WI38 (cell line): ENCODE measurements around the gene BRD9.

Experiments used
- H3K4me3 ChIP-seq: 2 replicates; pipeline ENCODE4 v1.5.1; 2011; ENCODE audit warnings: low read depth, mild to moderate bottlenecking, control low read depth, low read length
- TF ChIP-seq, protein P1 (sequence below): IDR thresholded peaks from 2 replicates; pipeline ENCODE4 v1.5.1; 2012; ENCODE audit warnings: low read depth, mild to moderate bottlenecking, control low read depth, low read length

Gene BRD9

DNA sequence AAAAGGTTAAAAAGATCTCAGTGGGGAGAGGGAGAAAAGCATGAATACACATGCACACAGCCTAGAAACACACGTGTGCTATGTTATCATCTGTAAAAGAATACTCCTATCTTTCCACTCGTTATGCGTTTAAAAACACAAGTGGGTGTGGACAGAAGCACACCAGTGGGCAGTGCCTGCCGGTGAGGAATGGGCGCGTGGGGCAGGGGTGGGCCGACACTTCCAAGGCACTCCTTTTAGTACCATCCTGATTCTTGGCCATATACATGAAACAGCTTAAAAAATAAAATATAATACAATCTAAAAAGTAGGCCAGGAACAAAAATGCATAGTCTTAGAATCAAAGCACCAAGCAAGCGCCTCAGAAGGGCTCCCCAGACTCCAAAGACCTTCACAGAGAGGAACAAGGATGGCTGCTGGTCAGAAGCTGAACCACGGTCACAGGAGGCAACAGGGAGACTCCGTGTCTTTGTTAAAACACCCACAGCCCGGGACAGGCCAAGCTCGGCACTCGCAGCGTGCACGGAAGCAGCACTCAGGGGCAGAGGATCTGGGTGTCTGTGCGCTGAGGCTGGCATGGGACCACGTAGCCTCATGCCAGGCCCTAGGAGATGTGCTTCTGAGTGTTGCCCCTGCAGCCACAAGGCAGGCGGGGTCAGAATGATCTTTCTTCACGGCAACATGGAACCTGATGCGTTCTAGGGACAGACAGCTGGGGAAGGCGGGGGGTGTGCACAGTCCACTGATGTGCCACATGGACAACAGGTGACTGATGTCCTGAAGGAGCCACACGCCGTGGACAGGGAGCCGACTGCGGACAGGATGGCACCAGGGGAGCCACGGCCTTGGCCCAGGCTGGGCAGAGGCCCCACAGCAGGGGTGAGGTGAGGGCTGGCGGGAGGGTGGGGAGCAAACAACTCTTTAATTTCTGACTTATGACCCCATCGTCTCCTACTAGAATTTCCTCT, 15.9 kb downstream of the BRD9 start:
- TF ChIP-seq, protein P1, sequence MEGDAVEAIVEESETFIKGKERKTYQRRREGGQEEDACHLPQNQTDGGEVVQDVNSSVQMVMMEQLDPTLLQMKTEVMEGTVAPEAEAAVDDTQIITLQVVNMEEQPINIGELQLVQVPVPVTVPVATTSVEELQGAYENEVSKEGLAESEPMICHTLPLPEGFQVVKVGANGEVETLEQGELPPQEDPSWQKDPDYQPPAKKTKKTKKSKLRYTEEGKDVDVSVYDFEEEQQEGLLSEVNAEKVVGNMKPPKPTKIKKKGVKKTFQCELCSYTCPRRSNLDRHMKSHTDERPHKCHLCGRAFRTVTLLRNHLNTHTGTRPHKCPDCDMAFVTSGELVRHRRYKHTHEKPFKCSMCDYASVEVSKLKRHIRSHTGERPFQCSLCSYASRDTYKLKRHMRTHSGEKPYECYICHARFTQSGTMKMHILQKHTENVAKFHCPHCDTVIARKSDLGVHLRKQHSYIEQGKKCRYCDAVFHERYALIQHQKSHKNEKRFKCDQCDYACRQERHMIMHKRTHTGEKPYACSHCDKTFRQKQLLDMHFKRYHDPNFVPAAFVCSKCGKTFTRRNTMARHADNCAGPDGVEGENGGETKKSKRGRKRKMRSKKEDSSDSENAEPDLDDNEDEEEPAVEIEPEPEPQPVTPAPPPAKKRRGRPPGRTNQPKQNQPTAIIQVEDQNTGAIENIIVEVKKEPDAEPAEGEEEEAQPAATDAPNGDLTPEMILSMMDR, result no peak
- no peak overlapping the region for H3K4me3 ChIP-seq

DNA sequence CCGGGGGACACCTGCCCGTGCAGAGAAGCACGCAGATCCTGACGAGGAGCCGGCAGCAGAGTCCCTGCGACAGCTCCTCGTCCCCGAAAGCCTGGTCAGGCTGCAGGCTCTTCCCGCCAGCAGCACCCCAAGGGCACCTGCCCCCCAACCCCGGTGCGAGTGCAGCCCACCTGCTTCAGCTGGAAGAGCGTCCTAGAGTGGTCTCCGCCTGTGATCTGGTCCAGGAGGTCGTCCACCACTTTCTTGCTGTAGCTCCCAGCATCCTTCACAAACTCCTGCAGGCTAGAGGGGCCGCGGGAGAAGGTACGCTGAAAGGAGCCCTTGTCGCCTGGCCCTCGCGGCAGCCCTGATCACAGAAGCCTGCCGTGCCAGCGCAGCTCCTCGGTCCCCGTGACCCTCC, 16.7 kb downstream of the BRD9 start:
- TF ChIP-seq, protein P1, result no peak
- no peak overlapping the region for H3K4me3 ChIP-seq

DNA sequence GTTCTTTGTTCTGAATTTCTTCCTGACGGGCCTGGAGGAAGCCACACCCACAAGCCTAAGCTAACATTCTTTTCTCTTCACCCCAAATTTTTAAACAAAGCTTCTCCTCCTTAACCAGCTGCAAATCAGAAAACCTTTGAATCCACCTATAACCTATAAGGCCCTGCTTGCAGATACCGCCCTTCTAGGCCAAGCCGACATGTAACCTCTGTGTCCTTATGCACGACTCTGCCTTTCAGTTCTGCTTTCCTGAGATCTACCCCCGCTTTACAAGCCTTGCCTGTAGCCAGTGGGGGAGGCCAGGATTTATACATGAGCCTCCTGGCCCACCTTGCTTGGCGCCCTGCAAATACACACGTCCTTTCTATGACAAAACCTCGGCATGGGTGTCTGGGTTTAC, 19.3 kb downstream of the BRD9 start:
- TF ChIP-seq, protein P1, result no peak
- H3K4me3 ChIP-seq, result no peak overlapping the region

DNA sequence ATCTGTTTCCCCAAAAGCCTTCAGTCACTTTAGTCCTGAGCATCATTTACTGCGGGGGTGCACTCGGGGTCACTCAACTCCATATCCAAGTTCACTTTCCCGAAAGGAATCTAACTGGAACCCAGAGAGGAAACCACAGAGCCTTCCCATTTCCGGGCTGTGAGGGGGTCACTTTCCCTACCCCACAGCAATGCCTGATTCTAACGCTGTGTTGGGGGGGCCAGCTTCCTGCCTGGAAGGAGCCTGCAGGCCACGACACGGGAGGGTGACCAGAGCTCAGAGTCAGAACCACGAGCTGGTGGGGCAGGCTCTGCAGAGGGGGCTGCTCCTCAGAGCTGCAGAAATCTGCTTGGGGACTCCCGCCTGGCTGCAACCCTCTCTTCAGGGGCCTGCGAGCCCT, 20.3 kb downstream of the BRD9 start:
- no peak overlapping the region for H3K4me3 ChIP-seq
- TF ChIP-seq, protein P1, result no peak

DNA sequence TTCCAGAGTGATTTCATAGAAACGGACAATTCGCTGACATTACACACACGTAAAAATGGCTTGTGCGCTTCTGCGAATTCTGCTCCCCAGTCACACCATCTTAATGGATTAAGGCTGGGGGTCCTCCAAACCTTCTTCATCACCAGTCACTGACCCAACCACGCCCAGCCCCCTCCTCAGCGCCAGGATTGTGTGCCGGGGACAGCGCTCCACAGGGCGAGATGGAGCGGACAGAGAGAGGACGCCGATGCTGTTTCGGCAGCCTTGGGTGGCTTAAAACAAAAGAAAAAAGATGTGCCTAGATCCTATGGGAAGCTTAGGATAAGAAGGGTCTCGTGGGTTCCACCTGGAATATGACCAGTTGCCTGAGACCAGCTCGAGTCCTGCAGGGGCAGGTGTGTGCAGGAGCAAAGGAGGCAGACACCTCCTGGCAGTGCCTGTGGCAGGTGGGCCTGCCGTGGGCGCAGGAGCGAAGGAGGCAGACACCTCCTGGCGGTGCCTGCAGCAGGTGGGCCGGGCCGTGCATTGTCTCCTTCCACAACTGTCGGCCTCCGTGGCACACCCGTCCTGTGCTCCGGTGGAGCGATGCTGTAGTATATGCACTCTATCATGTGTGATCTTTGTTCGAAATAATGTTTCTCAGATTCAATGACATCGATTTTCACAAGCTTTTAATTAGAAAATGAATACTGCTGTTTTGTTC, 20.9 kb downstream of the BRD9 start:
- H3K4me3 ChIP-seq, result no peak overlapping the region
- TF ChIP-seq, protein P1, result no peak

DNA sequence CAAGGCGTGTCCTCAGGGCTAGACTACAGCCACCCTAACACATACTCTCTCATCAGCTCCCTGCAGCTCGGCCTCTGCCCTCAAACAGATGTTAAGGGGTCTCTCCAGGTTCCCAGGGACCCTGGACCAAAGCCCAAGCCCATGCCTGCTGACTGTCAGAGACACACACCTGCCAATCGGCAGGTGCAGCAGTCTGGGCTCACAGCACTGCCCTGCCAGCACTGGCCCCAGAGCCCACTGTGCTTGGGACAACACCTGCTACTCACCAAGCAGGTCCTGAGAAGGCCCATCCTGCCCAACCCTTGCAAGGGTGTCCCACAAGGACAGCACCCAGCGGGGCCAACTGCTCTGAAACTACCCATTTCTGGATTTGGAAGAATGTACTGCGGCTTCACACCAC, 21.6 kb downstream of the BRD9 start:
- no peak overlapping the region for H3K4me3 ChIP-seq
- TF ChIP-seq, protein P1, result no peak
